ENCODE results near the gene PLXNB3. TPM values are rescaled to one million over a fixed set of nuclear protein-coding genes. Genes with fewer than 3 reads are reported as not detected.
"Not testable (repeated sequence)": the region's sequence is repeated elsewhere in the genome, so short reads cannot be mapped to it uniquely, and the experiment has no call there.

Gene PLXNB3
- polyA plus RNA-seq, 1 experiment: 5.5 TPM

DNA sequence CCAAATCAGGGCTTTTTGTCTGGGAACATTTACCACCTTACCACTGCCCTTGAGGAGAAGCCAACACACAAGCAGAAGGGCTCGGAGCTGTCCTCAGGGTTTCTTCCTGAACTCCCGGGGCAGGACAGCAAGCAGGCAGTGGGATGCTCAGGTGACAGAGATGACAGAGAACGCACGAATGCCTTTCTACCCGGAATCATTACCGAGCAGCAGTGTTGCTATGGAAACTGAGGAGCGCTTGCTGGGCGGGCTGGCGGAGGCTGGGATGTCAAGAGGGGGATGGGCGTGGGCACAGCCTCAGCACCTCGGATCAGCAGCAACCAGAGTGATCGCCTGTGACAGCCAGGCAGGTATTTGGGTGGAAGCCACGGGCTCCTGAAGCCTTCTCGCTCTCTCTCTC, 48.2 kb downstream of the PLXNB3 start:
- ChIA-PET CTCF (no interaction called here), POLR2A (no interaction called here)
- TF ChIP-seq, protein P1, sequence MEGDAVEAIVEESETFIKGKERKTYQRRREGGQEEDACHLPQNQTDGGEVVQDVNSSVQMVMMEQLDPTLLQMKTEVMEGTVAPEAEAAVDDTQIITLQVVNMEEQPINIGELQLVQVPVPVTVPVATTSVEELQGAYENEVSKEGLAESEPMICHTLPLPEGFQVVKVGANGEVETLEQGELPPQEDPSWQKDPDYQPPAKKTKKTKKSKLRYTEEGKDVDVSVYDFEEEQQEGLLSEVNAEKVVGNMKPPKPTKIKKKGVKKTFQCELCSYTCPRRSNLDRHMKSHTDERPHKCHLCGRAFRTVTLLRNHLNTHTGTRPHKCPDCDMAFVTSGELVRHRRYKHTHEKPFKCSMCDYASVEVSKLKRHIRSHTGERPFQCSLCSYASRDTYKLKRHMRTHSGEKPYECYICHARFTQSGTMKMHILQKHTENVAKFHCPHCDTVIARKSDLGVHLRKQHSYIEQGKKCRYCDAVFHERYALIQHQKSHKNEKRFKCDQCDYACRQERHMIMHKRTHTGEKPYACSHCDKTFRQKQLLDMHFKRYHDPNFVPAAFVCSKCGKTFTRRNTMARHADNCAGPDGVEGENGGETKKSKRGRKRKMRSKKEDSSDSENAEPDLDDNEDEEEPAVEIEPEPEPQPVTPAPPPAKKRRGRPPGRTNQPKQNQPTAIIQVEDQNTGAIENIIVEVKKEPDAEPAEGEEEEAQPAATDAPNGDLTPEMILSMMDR (IDR thresholded peaks at IDR 0.05; ENCODE audit: low read depth, low read length): no peak
- no peak for DNase-seq (ENCODE audit: low read depth, low spot score)
- Histone ChIP-seq H3K9me3 (ENCODE audit: control insufficient read depth, insufficient read depth, low read length) (no peaks in the 10 kb centered on the region), H3K27me3 (ENCODE audit: control insufficient read depth, insufficient read depth, low read length) (no peaks in the 10 kb centered on the region), H3K27ac (ENCODE audit: low read depth, low read length) (no peak overlapping the region), H3K4me3 (ENCODE audit: low read depth, low read length) (no peak overlapping the region)

DNA sequence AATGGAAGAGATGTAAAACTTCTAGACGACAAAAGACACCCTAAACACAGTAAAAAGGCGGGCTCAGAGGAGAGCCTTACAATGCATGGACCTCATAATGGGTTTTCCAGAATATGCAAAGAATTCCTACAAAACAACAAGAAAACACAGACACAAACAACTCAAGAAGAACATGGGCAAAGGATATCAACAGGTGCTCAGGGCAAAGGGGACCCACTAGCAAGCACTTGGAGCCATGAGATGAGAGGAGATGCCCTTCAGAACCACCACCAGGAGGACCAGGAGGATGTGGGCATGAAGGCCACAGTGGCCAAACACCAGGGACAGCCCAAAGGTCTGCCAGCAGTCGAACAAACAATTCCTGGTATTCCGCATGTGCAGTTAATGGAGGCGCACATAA, 49.1 kb downstream of the PLXNB3 start:
- DNase-seq (ENCODE audit: low read depth, low spot score): no peak
- Histone ChIP-seq H3K4me3 (ENCODE audit: low read depth, low read length) (no peak overlapping the region), H3K27ac (ENCODE audit: low read depth, low read length) (no peak overlapping the region), H3K9me3 (ENCODE audit: control insufficient read depth, insufficient read depth, low read length) (no peaks in the 10 kb centered on the region), H3K27me3 (ENCODE audit: control insufficient read depth, insufficient read depth, low read length) (no peaks in the 10 kb centered on the region)
- ChIA-PET POLR2A (no interaction called here), CTCF (no interaction called here)
- TF ChIP-seq, protein P1 (IDR thresholded peaks at IDR 0.05; ENCODE audit: low read depth, low read length): no peak

DNA sequence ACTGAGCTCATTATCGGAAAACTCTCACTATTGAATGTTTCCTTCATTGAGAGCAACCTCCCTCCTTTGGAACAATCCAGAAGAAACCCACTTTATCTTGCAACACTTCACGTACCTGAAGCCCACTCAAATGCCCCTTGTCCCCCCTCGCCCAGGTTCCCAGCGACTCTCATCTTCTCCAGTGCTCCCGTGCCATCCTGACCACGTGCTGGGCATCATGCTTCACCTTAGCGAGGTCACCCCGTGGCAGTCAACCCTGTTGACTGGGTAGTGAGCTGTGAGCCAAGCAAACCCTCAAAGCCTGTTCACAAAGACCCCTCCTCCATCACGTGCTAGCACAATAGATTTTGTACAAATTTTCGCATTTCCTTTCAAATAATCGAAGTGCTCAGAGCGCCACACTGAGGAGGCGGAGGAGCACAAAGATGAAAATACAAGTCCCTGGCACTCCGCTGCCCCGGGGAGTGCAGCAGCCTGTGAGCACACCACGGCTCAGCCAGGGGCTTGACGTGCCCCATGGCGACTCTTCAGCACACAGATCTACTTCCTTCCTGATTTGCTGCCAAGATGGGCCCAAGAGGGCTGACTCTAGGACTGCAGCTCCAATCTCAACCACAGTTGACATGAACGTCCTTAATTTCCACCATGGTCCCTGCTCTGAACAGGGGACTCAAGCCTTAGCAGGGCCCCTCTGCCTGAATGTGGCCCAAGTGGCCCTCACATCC, 50.7 kb downstream of the PLXNB3 start:
- H3K4me3 ChIP-seq (ENCODE audit: low read depth, low read length): no peak overlapping the region
- H3K27me3 ChIP-seq (ENCODE audit: control insufficient read depth, insufficient read depth, low read length): no peaks in the 10 kb centered on the region
- ChIA-PET CTCF (interaction anchor here (0.5 kb wide), 1 partner anchor 130 kb away, joined by 3 read pairs; no protein-coding TSS in a partner anchor), POLR2A (no interaction called here)
- H3K9me3 ChIP-seq (ENCODE audit: control insufficient read depth, insufficient read depth, low read length): no peaks in the 10 kb centered on the region
- no peak for DNase-seq (ENCODE audit: low read depth, low spot score)
- TF ChIP-seq, protein P1 (IDR thresholded peaks at IDR 0.05; ENCODE audit: low read depth, low read length): no peak
- no peak overlapping the region for H3K27ac ChIP-seq (ENCODE audit: low read depth, low read length)

DNA sequence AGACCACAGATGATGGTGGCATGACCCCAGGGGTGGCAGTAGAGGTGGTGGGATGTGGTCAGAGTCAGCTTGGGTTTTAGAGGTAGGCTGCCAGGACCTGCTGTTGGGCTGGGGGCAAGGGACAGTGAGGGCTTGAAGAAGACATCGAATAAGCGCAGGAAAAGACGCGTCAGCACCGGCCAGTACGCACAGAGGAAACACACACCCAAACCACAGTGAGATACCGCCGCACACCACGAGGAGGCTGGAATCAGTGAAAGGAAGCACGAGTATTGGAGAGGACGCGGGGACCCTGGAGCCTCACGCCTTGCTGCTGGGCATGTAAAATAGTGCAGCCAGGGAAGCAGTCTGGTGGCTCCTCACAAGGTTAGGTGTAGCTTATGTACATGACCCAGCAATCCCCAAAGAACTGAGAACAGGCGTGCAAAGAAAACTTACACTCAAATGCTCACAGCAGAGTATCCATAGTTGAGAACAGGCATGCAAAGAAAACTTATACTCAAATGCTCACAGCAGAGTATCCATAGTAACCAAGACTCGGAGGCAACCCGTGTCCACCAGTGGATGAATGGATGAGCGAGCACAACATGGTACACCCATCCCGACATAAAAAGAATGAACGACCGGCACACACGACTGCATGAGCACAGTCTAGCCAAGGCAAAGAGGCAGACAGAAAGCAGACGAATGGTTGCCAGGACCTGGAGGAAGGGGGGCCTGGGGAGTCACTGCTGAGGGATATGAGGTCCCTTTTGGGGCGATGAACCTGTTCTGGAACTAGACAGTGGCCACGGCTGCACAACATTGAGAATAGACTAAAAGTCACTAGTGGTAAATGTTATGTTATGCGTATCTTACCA, 53.0 kb downstream of the PLXNB3 start:
- no peak for DNase-seq (ENCODE audit: low read depth, low spot score)
- CTCF ChIA-PET: interaction anchor here (0.6 kb wide), 1 partner anchor 106 kb away, joined by 3 read pairs; no protein-coding TSS in a partner anchor

DNA sequence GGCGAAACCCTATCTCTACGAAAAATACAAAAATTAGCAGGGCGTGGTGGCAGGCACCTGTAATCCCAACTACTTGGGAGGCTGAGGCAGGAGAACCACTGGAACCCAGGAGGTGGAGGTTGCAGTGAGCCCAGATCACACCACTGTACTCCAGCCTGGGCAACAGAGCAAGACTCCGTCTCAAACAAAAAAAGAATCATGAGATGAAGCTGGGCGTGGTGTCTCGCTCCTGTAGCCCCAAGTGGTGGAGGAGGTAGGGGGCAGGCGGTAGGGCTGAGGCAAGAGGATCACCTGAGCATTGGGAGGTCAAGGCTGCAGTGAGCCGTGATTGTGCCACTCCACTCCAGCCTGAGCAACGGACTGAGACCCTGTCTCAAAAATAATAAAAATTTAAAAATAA, 54.0 kb downstream of the PLXNB3 start:
- H3K9me3 ChIP-seq (ENCODE audit: control insufficient read depth, insufficient read depth, low read length); H3K27ac ChIP-seq (ENCODE audit: low read depth, low read length); H3K27me3 ChIP-seq (ENCODE audit: control insufficient read depth, insufficient read depth, low read length); POLR2A ChIA-PET; DNase-seq (ENCODE audit: low read depth, low spot score); H3K4me3 ChIP-seq (ENCODE audit: low read depth, low read length); CTCF ChIA-PET: not testable (repeated sequence)

More for the DNA sequence above, 53.0 kb downstream of the PLXNB3 start:
- Histone ChIP-seq H3K27ac (ENCODE audit: low read depth, low read length) (no peak overlapping the region), H3K27me3 (ENCODE audit: control insufficient read depth, insufficient read depth, low read length) (no peaks in the 10 kb centered on the region), H3K9me3 (ENCODE audit: control insufficient read depth, insufficient read depth, low read length) (no peaks in the 10 kb centered on the region), H3K4me3 (ENCODE audit: low read depth, low read length) (no peak overlapping the region)
- TF ChIP-seq, protein P1 (IDR thresholded peaks at IDR 0.05; ENCODE audit: low read depth, low read length): no peak
- POLR2A ChIA-PET: no interaction called here
